AG04450 (cell line): ENCODE data around the gene CNTNAP5. TPM values are rescaled to one million over a fixed set of nuclear protein-coding genes. Genes with fewer than 3 reads are reported as not detected.
A peak's percentile ranks its signal among the peaks of the same experiment; 100 is the strongest.

Experiments
- CTCF ChIA-PET: fragments of 300-600, 350-600 bp; formaldehyde crosslinking; extraction: SDS; loops from one replicate; lab custom pipeline; 2022; ENCODE audit warnings: antibody characterized with exemption, inconsistent platforms; lab: Charles Lee
- POLR2A ChIA-PET: fragments of 350-600 bp; formaldehyde crosslinking; extraction: SDS; loops from one replicate; lab custom pipeline; 2021; ENCODE audit warnings: antibody characterized with exemption, inconsistent platforms; lab: Yijun Ruan, JAX
- DNase-seq: peaks from one replicate; pipeline ENCODE4 v3.0.0-alpha.2; 2011; ENCODE audit warnings: low read depth, low spot score
- H3K27ac ChIP-seq: one replicate; pipeline ENCODE4 v1.5.1; 2012; ENCODE audit warnings: low read depth, low read length, control low read depth
- H3K27me3 ChIP-seq: one replicate; pipeline ENCODE4 v1.6.0; 2012; ENCODE audit warnings: low read length; ENCODE audit not compliant: control insufficient read depth, insufficient read depth
- H3K4me3 ChIP-seq: 2 replicates; pipeline ENCODE4 v1.5.1; 2011; ENCODE audit warnings: mild to moderate bottlenecking, low read depth, low read length, control low read depth
- H3K9me3 ChIP-seq: 2 replicates; pipeline ENCODE4 v1.5.1; 2012; ENCODE audit warnings: low read length; ENCODE audit not compliant: control insufficient read depth, insufficient read depth
- polyA plus RNA-seq: library from polyadenylated mRNA; depleted of rRNA; stranded (reverse); fragments of >200 nt; gene quantifications from 2 replicates; pipeline ENCODE4 v1.2.3, GENCODE V29; 2011
- TF ChIP-seq, protein P1 (sequence below): IDR thresholded peaks from 2 replicates; pipeline ENCODE4 v1.5.1; 2011; ENCODE audit warnings: low read depth, low read length, control low read depth, inconsistent platforms

CNTNAP5 gene
- polyA plus RNA-seq, 1 experiment = not detected

DNA sequence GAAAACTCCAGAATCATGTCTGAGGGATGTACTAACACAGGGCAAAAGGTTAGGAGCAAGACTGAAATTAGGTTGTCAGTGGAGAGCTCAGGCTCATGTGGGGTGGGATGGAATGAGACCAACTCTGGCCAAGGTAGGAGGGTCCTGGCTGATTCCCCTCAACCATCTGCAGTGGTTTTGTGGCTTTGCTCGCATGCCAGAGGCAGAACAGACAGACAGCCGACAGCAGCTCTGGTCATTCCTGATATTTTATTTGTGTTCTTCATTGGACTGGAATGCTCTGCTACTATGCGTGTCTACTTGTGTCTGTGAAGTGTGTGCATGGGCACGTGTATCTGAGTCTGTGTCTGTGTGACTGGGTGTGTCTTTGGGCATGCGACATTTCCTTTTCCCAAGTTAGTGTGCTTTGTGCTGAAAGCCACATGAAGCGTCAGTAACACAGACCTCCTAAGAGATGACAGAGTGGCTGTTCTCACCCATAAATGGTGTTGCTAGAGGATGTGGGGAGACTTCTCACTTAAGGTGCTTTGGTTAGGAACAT is 239.5 kb downstream of the CNTNAP5 start:
- TF ChIP-seq, protein P1, sequence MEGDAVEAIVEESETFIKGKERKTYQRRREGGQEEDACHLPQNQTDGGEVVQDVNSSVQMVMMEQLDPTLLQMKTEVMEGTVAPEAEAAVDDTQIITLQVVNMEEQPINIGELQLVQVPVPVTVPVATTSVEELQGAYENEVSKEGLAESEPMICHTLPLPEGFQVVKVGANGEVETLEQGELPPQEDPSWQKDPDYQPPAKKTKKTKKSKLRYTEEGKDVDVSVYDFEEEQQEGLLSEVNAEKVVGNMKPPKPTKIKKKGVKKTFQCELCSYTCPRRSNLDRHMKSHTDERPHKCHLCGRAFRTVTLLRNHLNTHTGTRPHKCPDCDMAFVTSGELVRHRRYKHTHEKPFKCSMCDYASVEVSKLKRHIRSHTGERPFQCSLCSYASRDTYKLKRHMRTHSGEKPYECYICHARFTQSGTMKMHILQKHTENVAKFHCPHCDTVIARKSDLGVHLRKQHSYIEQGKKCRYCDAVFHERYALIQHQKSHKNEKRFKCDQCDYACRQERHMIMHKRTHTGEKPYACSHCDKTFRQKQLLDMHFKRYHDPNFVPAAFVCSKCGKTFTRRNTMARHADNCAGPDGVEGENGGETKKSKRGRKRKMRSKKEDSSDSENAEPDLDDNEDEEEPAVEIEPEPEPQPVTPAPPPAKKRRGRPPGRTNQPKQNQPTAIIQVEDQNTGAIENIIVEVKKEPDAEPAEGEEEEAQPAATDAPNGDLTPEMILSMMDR = no peak
- ChIA-PET POLR2A (no interaction called here), CTCF (no interaction called here)
- no peak for DNase-seq
- no peak overlapping the region for H3K27ac ChIP-seq
- H3K27me3 ChIP-seq = no peaks in the 10 kb centered on the region
- no peak overlapping the region for H3K4me3 ChIP-seq
- peaks cover 25% of the 10 kb centered on the region; the same call in 1 of the 2 replicates for H3K9me3 ChIP-seq

DNA sequence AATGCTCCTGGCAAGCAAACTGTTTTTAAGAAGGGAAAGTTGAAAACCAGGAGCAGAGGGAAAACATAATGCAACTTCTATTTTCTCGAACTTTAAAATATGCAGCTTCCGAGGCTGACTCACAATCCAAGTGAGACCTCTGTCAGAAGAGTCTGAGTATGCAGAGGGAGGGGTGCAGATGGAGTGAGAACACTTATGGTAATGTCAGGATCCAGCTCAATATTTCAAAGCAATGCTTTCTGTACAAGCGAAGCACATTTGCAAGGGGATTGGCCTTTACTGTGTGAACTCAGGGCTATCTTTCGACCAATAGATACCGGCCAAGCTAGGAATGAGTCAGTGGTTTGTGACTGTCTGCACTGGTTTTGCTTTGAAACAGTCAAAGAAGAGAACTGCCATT is 242.7 kb downstream of the CNTNAP5 start:
- no peak for DNase-seq
- POLR2A ChIA-PET = no interaction called here
- H3K27me3 ChIP-seq = no peaks in the 10 kb centered on the region
- H3K27ac ChIP-seq = no peak overlapping the region
- TF ChIP-seq, protein P1 = no peak
- H3K4me3 ChIP-seq = no peak overlapping the region
- H3K9me3 ChIP-seq = peaks cover 22% of the 10 kb centered on the region; the same call in 1 of the 2 replicates
- CTCF ChIA-PET = no interaction called here

DNA sequence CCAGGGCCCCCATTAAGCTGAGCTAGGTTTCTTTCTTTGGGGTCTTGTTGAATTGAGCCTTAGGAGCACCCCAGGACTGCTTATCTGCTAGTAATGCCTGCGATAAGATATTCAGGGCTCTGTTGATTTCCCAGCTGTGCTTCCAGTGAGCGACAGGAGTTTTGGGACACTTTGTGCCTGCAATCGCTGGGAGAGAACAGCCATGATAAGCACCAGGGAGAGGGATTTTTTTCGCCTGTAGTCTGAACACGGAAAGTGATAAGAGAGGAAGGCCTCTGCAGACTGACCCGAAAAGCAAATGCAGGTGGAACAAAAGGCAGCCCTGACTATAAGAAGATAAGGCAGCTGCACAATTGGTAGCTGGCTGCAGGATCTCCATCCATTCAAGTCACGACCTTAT is 244.3 kb downstream of the CNTNAP5 start:
- TF ChIP-seq, protein P1 = no peak
- POLR2A ChIA-PET = no interaction called here
- Histone ChIP-seq H3K27me3 (no peaks in the 10 kb centered on the region), H3K9me3 (peaks cover 20% of the 10 kb centered on the region; the same call in 1 of the 2 replicates), H3K27ac (peak overlapping the region; percentile 13), H3K4me3 (no peak overlapping the region)
- DNase-seq = no peak
- CTCF ChIA-PET = no interaction called here

DNA sequence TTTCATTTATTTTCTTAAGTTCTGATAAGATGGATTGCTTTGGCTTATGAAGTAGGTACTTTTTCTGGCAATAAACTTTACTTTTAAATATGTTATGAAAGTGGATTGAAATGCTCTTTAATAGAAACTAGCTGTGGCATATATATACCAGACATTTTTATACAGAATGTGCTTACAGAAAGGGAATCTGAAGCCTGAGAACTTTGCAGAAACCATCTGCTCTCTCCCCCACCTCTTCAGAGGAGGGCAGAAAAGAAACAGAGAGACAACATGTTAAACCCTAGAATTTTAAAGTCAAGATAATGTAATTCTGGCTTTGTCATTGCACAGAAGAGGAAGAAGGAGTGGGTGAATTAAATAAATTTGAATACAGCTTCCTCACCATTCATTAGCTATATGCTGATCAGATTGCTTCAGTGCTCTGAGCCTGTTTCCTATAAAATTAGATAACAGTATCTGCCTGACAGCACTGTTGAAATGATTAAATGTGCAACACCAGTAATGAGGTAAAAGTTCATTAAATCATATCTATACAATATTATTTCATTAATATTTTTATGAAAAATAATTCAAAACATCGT is 247.3 kb downstream of the CNTNAP5 start:
- CTCF ChIA-PET = no interaction called here
- no peaks in the 10 kb centered on the region for H3K27me3 ChIP-seq
- POLR2A ChIA-PET = no interaction called here
- no peak overlapping the region for H3K4me3 ChIP-seq
- H3K9me3 ChIP-seq = peaks cover 10% of the 10 kb centered on the region; the same call in 1 of the 2 replicates
- no peak overlapping the region for H3K27ac ChIP-seq
- no peak for DNase-seq
- TF ChIP-seq, protein P1 = no peak

DNA sequence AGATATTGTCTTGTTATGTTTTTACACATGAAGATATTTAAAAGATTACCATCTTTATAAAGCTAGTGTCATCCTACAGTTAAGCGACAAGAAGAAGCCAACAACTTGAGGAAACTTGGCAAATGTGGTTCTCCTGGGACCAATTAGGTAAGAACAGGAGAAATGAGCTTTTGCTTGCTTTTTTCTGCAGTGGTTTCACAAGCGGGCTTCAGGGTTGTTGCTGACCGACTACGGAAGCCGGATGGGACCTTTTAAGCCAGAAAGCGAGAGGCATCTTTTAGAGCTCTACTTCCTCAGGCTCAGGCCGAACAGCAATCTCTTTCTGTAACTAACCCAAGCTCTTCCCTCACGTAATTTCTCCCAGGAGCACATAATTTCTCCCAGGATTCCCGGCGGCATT is 256.5 kb downstream of the CNTNAP5 start:
- TF ChIP-seq, protein P1 = no peak
- ChIA-PET POLR2A (no interaction called here), CTCF (no interaction called here)
- no peaks in the 10 kb centered on the region for H3K27me3 ChIP-seq
- H3K9me3 ChIP-seq = peaks cover 18% of the 10 kb centered on the region
- no peak for DNase-seq
- H3K4me3 ChIP-seq = no peak overlapping the region
- no peak overlapping the region for H3K27ac ChIP-seq
